ENCODE measurements around the gene TMEM59L.

DNA sequence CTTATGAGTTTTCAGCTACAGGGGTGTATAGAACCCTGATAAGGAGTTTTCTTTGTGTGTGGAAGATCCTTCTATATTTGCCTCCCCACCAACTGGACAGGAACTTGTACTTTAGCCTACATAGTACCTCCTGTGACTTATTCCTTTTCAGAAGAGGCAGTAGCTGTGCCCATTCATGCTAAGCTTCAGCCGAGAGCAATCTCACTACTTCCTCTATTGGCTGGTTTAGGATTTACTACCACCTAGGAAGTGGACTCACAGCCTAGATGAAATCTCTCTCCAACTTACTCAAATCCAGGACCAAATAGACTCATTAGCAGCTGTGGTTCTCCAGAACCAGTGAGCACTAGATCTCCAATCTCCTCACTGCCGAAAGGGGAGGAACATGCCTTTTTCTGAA lies 26.4 kb upstream of the TMEM59L start:
- TF ChIP-seq, protein P1, sequence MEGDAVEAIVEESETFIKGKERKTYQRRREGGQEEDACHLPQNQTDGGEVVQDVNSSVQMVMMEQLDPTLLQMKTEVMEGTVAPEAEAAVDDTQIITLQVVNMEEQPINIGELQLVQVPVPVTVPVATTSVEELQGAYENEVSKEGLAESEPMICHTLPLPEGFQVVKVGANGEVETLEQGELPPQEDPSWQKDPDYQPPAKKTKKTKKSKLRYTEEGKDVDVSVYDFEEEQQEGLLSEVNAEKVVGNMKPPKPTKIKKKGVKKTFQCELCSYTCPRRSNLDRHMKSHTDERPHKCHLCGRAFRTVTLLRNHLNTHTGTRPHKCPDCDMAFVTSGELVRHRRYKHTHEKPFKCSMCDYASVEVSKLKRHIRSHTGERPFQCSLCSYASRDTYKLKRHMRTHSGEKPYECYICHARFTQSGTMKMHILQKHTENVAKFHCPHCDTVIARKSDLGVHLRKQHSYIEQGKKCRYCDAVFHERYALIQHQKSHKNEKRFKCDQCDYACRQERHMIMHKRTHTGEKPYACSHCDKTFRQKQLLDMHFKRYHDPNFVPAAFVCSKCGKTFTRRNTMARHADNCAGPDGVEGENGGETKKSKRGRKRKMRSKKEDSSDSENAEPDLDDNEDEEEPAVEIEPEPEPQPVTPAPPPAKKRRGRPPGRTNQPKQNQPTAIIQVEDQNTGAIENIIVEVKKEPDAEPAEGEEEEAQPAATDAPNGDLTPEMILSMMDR (IDR thresholded peaks at IDR 0.05), result no peak
- TF ChIP-seq POLR2A (IDR thresholded peaks at IDR 0.05), result no peak

Data from adrenal gland (tissue), 5 donors.